Measurements from ENCODE around the gene ZNF212.
"Not testable (repeated sequence)": the region's sequence is repeated elsewhere in the genome, so short reads cannot be mapped to it uniquely, and the experiment has no call there.

ZNF212 gene

GRCh38 chr7:149220534-149220933, 18.9 kb upstream of the ZNF212 start:
- no peak for DNase-seq

- no peak for DNase-seq
These were observed 16.3 kb upstream of the ZNF212 start for GRCh38 chr7:149223176-149223575.

DNA sequence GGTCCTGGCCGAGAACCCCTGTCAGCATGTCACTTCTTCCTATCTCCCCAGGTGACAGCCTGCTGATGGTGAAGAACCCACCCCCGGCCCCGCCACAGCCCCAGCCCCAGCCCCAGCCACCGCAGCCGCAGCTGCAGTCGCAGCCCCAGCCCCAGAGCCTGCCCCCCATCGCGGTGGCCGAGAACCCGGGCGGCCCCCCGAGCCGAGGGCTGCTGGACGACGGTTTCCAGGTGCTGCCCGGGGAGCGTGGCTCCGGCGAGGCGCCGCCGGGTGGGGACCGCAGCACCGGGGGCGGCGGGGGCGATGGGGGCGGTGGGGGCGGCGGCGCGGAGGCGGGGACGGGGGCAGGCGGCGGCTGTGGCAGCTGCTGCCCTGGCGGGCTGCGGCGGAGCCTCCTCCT, 15.7 kb upstream of the ZNF212 start:
- no peak for DNase-seq

GRCh38 chr7:149224352-149224751, 15.1 kb upstream of the ZNF212 start:
- no peak for DNase-seq

DNA sequence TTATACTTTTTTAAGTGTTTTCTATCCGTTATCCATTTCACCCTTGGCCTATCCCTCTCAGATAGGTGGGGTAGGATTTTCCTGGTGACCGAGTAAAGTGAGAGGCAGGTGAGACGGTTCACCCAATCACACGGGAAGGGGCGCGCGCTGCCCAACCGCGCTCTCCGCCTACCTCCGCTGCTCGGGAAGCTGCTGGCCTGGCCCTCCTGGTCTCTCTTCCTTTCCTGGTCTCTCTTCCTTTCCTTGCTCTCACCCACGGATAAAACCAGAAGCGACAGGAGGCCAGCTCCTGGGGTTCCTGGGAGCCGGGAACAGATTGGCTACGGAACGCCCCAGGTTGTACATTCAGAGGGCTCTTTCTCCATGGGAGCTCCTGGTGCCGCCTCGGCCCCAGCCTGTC, 14.3 kb upstream of the ZNF212 start:
- DNase-seq: no peak

- DNase-seq: no peak
These were observed 13.8 kb upstream of the ZNF212 start for GRCh38 chr7:149225656-149226055.

DNA sequence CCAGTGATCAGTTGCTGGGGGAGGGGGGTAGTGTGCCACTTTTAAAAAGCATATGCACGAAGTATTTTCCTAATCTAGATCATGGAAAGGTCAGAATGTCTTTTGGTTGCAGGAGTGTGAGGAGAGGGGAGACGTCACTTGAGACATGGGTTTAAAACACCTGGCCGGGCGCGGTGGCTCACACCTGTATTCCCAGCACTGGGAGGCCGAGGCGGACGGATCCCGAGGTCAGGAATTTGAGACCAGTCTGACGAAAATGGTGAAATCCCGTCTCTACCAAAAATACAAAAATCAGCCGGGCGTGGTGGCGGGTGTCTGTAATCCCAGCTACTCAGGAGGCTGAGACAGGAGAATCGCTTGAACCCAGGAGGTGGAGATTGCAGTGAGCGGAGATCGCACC, 13.1 kb upstream of the ZNF212 start:
- DNase-seq: not testable (repeated sequence)

DNA sequence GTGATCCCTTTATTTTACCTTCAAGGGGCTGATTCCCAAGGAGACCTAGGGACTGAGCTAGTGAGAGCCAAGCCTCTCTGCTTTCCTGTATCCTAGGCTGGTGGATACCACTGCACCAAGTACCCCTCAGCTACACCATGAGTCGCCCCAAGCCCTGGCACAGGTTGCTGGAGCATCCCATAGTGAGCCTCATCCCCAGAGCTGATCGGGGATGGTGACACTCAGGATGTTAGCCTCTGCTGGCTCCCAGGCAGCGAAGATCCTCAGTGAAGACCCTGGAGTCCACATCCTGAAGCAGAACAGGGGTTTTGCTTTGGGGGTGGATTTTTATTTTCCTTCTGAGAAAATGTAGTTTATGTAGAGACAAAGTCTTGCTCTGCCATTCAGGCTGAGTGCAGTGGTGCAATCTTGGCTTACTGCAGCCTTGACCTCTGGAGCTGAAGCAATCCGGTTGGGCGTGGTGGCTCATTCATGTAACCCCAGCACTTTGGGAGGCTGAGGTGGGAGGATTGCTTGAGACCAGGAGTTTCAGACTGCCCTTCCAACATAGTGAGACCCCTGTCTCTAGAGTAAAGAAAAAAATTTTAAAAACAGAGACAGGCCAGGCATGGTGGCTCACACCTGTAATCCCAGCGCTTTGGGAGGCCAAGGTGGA, 12.5 kb upstream of the ZNF212 start:
- DNase-seq: no peak

- DNase-seq: no peak
These were observed 10.5 kb upstream of the ZNF212 start for GRCh38 chr7:149228831-149229471.

DNA sequence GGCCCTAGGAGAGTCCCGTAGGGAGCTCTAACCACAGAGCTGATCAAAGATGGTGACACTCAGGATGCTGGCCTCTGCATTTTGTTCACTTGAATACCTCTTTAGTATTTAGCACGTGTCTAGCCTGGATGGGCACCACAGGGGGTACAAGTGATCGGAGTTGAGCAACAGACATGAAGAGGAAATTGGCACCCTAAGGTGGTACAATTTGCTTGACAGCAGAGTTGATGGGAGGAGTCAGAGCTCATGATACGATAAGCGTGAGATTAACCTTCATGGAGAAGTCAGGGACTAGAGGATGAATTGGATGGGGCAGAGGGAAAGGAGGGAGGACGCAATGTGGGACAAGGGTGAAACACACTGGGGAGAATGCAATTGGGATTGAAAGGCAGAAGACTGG, 9.9 kb upstream of the ZNF212 start:
- no peak for DNase-seq

DNA sequence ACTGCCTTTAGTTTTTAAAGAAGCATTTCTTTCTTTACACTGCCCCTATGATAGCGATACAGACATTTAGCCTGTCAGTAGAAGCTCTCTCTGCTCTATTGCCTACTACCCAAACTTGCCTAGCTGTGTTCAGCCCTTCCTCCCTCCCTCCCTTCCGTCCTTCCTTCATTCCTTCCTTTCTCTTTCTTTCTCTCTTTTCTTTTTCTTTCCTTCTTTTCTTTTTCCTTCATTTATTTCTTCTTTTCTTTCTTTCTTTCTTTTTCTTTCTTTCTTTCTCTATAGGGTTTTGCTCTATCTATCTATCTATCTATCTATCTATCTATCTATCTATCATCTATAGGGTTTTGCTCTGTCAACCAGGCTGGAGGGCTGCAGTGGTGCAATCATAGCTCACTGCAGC, 7.1 kb upstream of the ZNF212 start:
- no peak for DNase-seq

- not testable (repeated sequence) for DNase-seq
These were observed 5.7 kb upstream of the ZNF212 start for GRCh38 chr7:149233655-149234204.

DNA sequence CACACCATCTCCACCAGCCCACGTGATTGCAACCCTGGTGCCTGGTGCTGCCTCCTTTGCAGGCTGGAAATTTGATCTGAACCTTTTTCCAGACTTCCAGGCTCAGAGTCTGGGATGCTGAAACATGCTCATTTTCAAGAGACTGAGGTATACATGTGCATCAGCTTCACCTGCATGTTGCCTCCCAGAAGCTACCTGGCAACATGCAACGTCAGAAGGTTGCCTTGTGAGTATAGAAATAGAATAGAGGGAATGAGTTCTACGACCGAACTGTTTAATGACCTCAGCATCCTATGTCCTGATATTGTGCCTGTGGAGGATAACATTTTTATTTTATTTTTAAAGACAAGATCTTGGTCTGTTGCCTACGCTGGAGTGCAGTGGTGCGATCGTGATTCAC, 1.9 kb upstream of the ZNF212 start:
- DNase-seq: no peak

DNA sequence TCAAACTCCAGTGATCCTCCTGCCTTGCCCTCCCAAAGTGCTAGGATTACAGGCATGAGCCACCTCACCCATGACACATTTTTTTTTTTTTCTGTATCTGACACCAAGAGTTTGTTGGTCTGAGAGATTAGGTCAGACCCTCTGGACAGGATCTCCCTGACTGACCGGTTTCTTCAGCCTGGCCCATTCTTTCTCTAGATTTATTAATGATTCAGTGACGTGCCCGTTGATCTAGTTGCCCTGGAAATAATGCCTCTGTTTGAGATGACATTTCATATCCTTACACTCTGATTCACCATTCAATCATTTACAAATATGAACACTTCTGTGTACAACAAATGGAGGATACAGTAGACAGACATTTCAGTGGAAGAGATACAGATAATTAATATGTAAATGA, 1.4 kb upstream of the ZNF212 start:
- DNase-seq: no peak

DNA sequence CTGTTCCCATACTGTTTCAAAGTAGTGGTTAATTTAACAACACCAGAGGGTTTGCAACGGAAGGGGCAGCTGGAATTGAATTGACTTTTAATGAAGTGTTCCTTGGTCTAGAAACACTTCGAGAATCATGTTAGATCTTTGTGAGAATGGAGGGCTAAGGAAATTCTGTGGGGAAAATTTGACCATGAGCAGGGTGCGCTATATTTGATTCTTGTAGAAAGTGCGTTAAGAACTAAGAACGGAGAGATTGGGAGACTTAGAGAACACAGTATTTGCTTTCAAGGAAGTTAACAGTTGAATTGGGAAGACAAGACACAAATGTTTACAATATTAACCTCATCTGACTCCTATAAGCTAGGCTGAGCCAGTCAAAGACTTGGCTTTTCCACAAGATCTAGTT, 1.2 kb downstream of the ZNF212 start:
- DNase-seq: no peak

- no peak for DNase-seq
These were observed 2.2 kb downstream of the ZNF212 start for GRCh38 chr7:149241696-149242095.

GRCh38 chr7:149245244-149245643, 5.8 kb downstream of the ZNF212 start:
- DNase-seq: no peak

DNA sequence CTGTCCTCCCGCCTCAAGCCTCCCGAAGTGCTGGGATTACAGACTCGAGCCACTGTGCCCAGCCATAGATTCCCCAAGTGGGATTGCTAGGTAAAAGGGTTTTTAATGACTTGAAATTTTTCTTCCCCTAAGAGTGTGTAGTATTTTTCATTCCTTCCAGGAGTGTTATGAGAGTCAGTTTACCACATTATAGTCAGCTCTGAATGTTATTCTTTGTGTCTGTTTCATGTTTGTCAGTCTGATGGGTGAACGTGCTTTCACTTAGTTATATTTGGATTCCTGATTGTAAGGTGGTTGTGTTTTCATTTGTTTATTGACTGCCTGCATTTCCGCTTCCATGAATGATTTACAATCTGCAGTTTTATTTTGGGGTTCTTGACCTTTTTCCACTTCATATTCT, 6.3 kb downstream of the ZNF212 start:
- DNase-seq: no peak

GRCh38 chr7:149248777-149249176, 9.3 kb downstream of the ZNF212 start:
- no peak for DNase-seq

- not testable (repeated sequence) for DNase-seq
These were observed 10.7 kb downstream of the ZNF212 start for GRCh38 chr7:149250151-149250550.

GRCh38 chr7:149251518-149251917, 12.1 kb downstream of the ZNF212 start:
- not testable (repeated sequence) for DNase-seq

DNA sequence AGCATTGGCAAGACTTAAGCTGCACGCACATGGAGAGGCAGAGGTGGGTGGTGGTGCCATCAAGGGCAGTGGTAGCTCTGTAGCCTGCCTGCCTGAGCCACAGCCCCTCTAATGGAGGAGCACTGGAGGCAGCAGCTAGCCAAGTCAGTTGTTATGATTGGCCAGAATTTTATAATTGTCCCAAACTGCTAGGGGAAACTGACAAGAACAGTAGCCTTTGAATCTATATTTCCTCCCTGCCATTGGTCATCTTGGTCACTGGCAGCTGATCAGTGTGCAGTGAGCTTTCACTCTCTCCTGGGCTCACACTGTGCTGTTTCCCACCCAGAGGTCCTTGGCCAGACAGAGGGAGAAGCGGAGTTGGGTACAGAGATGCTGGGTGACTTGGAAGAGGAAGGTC, 12.9 kb downstream of the ZNF212 start:
- no peak for DNase-seq

DNA sequence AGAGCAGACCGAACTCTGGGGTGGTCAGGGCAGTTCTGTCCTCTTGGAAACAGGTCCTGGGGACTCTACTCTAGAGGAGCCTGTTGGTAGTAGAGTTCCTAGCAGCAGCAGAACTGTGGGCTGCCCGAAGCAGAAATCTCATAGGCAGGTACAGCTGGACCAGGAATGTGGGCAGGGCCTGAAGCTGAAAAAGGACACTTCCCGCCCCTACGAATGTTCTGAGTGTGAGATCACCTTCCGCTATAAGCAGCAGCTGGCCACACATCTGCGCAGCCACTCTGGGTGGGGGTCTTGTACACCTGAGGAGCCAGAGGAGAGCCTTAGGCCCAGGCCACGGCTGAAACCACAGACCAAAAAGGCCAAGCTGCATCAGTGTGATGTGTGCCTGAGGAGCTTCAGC, 14.2 kb downstream of the ZNF212 start:
- DNase-seq: no peak

GRCh38 chr7:149254181-149254858, 14.9 kb downstream of the ZNF212 start:
- no peak for DNase-seq

Measured in NCI-H1105 treated with DMSO at 0.1 percent for 48 hours (cell line).